ENCODE measurements around the gene EDAR. TPM values are rescaled to one million over a fixed set of nuclear protein-coding genes. Genes with fewer than 3 reads are reported as not detected.
A peak's percentile ranks its signal among the peaks of the same experiment; 100 is the strongest.

The EDAR gene
- total and polyA plus RNA-seq, 9 of the 15 experiments (the other 6 are each of a cell fraction or from before 2014, with no cell fraction given), result 0.01 TPM; not detected in 8

- Histone ChIP-seq H3K27ac (ENCODE audit: extremely low read depth, low read depth, low read length) (no peak overlapping the region), H3K9ac (ENCODE audit: insufficient read depth in 1 of 2, low read depth in 2 of 2, low read length in 2 of 2) (no peak overlapping the region), H3K4me3 (no peak overlapping the region), H2AFZ (ENCODE audit: low read depth, low read length) (no peak overlapping the region), H3K79me2 (ENCODE audit: control insufficient read depth, insufficient read depth, low read length) (no peaks in the 10 kb centered on the region), H3K27me3 (ENCODE audit: control insufficient read depth in 2 of 2, insufficient read depth in 2 of 2, low read length in 2 of 2) (peaks cover 36 to 69% of the 10 kb centered on the region in 2 experiments; a peak in 4 of 5 replicates), H3K36me3 (ENCODE audit: control insufficient read depth, insufficient read depth, low read length) (no peaks in the 10 kb centered on the region), H3K9me1 (ENCODE audit: control insufficient read depth, insufficient read depth, low read length) (no peaks in the 10 kb centered on the region), H4K20me1 (replicated peaks; ENCODE audit: control insufficient read depth, insufficient read depth, low read length) (no peaks in the 10 kb centered on the region), H3K4me1 (replicated peaks in 1 of 2; ENCODE audit: control insufficient read depth in 2 of 2, insufficient read depth in 2 of 2, low read length in 2 of 2) (peaks cover 0 to 2% of the 10 kb centered on the region in 2 experiments; a peak in 2 of 5 replicates), H3K4me2 (ENCODE audit: insufficient read depth, low read length) (no peak overlapping the region), H3K9me3 (replicated peaks; ENCODE audit: control insufficient read depth, insufficient read depth, low read depth, low read length) (no peaks in the 10 kb centered on the region)
- intact Hi-C loops (cut with micrococcal nuclease) (no loop called here), in situ Hi-C loops (cut with MboI) (no loop called here)
- FAIRE-seq, result no peak
- no peak for DNase-seq (ENCODE audit: extremely low read depth in 1 of 4, low spot score in 3 of 4)
- ChIA-PET CTCF (ENCODE audit: low intra/inter-chr PET ratio) (no interaction called here), POLR2A (interaction anchor here (1.5 kb wide), 1 partner anchor 12 kb away, joined by 3 read pairs; no protein-coding TSS in a partner anchor)
- ATAC-seq, result no peak
- TF ChIP-seq HMBOX1 (IDR thresholded peaks at IDR 0.05) (peak; percentile 48), ZNF589 (CRISPR knock-in tag; IDR thresholded peaks at IDR 0.05; ENCODE audit: low read depth) (no peak), C11orf30 (IDR thresholded peaks at IDR 0.05; ENCODE audit: low read depth) (peak; percentile 39)
- WGBS (ENCODE audit: insufficient coverage, low coverage, missing lambda C conversion rate), result 12% methylated on average over 14 of the region's 14 CpGs
- BruUV-seq (replicated peaks), result no TSS peak
Measured at GRCh38 chr2:108934583-108935245, 54.3 kb downstream of the EDAR start.

- peaks cover 35 to 72% of the 10 kb centered on the region in 2 experiments; a peak in 4 of 5 replicates for H3K27me3 ChIP-seq (ENCODE audit: control insufficient read depth in 2 of 2, insufficient read depth in 2 of 2, low read length in 2 of 2)
- intact Hi-C loops (cut with micrococcal nuclease) (no loop called here), in situ Hi-C loops (cut with MboI) (no loop called here)
- H3K36me3 ChIP-seq (ENCODE audit: control insufficient read depth, insufficient read depth, low read length), result no peaks in the 10 kb centered on the region
- ChIA-PET CTCF (ENCODE audit: low intra/inter-chr PET ratio) (no interaction called here), POLR2A (no interaction called here)
- H3K27ac ChIP-seq (ENCODE audit: extremely low read depth, low read depth, low read length), result no peak overlapping the region
- H2AFZ ChIP-seq (ENCODE audit: low read depth, low read length), result no peak overlapping the region
- 2% methylated on average over 7 of the region's 7 CpGs for WGBS (ENCODE audit: insufficient coverage, low coverage, missing lambda C conversion rate)
- BruUV-seq (replicated peaks), result no TSS peak
- DNase-seq (ENCODE audit: extremely low read depth in 1 of 4, low spot score in 3 of 4) (no peak), FAIRE-seq (no peak), ATAC-seq (no peak)
- no peak overlapping the region for H3K9ac ChIP-seq (ENCODE audit: insufficient read depth in 1 of 2, low read depth in 2 of 2, low read length in 2 of 2)
- H3K4me2 ChIP-seq (ENCODE audit: insufficient read depth, low read length), result no peak overlapping the region
- no peak overlapping the region for H3K4me3 ChIP-seq
- H3K9me1 ChIP-seq (ENCODE audit: control insufficient read depth, insufficient read depth, low read length), result no peaks in the 10 kb centered on the region
- no peaks in the 10 kb centered on the region for H4K20me1 ChIP-seq (replicated peaks; ENCODE audit: control insufficient read depth, insufficient read depth, low read length)
- no peaks in the 10 kb centered on the region for H3K79me2 ChIP-seq (ENCODE audit: control insufficient read depth, insufficient read depth, low read length)
- H3K9me3 ChIP-seq (replicated peaks; ENCODE audit: control insufficient read depth, insufficient read depth, low read depth, low read length), result no peaks in the 10 kb centered on the region
- H3K4me1 ChIP-seq (replicated peaks in 1 of 2; ENCODE audit: control insufficient read depth in 2 of 2, insufficient read depth in 2 of 2, low read length in 2 of 2), result peaks cover 0 to 2% of the 10 kb centered on the region in 2 experiments; a peak in 2 of 5 replicates
- TF ChIP-seq DLX4 (CRISPR knock-in tag; IDR thresholded peaks at IDR 0.05) (no peak), TAF7 (tag; IDR thresholded peaks at IDR 0.05) (no peak), GATA2 (CRISPR knock-in tag; IDR thresholded peaks at IDR 0.05) (no peak), GATAD2A (IDR thresholded peaks at IDR 0.05) (no peak), ZC3H8 (IDR thresholded peaks at IDR 0.05) (no peak), MAFK (IDR thresholded peaks at IDR 0.05; ENCODE audit: low read length) (no peak), ZFPM2 (CRISPR knock-in tag; IDR thresholded peaks at IDR 0.05) (no peak), THRA (IDR thresholded peaks at IDR 0.05) (no peak), HDAC1 (IDR thresholded peaks at IDR 0.05) (no peak)
Measured at GRCh38 chr2:108934151-108934550, 54.9 kb downstream of the EDAR start.

Measured in K562 (cell line).